ENCODE measurements around the gene SBK1.

Gene SBK1

DNA sequence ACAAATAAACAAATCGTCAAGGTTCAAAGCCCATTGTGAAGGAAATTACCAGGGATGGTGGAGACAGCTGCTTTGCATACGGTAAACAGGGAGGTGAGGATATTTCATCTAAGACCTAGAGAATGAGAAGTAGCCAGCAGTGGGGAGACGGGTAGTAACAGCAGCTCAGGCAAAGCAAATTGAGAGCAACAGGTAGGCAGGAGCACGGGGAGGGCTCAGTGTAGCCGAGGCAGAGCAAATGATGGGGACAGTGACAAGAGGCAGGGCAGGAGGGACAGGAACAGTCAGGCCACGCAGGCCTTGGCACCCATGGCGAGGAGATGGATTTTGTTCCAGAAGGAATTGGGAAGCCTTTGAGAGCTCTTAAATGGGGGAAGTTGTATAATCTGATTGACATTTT lies 29.0 kb upstream of the SBK1 start:
- Histone ChIP-seq H3K9ac (ENCODE audit: low read depth, low read length) (no peak overlapping the region), H3K27me3 (ENCODE audit: insufficient read depth, low read length) (no peaks in the 10 kb centered on the region), H3K27ac (ENCODE audit: low read length) (no peak overlapping the region), H3K4me3 (ENCODE audit: low read length) (no peak overlapping the region), H3K36me3 (ENCODE audit: insufficient read depth, low read depth, low read length) (no peaks in the 10 kb centered on the region), H3K4me1 (ENCODE audit: insufficient read depth, low read length) (peaks cover 11% of the 10 kb centered on the region; the same call in 1 of the 2 replicates), H3K9me3 (ENCODE audit: insufficient read depth, low read depth, low read length) (no peaks in the 10 kb centered on the region)

- no peak overlapping the region for H3K27ac ChIP-seq (ENCODE audit: low read length)
- H3K36me3 ChIP-seq (ENCODE audit: insufficient read depth, low read depth, low read length): no peaks in the 10 kb centered on the region
- no peaks in the 10 kb centered on the region for H3K9me3 ChIP-seq (ENCODE audit: insufficient read depth, low read depth, low read length)
- no peaks in the 10 kb centered on the region for H3K27me3 ChIP-seq (ENCODE audit: insufficient read depth, low read length)
- peaks cover 11% of the 10 kb centered on the region; the same call in 1 of the 2 replicates for H3K4me1 ChIP-seq (ENCODE audit: insufficient read depth, low read length)
- no peak overlapping the region for H3K9ac ChIP-seq (ENCODE audit: low read depth, low read length)
- H3K4me3 ChIP-seq (ENCODE audit: low read length): no peak overlapping the region
Observed at GRCh38 chr16:28264656-28265055, 27.7 kb upstream of the SBK1 start.

DNA sequence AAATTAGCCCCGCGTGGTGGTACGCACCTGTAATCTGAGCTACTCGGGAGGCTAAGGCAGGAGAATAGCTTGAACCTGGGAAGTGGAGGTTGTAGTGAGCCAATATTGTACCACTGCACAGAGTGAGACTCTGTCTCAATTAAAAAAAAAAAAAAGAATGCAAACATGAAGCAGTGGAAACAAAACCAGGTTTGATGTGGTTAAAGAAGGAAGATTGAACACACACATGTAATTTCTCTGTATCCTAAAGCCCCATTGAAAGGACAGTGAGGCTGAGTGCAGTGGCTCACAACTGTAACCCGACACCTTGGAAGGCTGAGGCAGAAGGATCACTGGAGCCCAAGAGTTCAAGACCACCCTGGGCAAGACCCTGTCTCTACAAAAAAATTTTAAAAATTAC lies 26.5 kb upstream of the SBK1 start:
- H3K36me3 ChIP-seq (ENCODE audit: insufficient read depth, low read depth, low read length): no peaks in the 10 kb centered on the region
- no peak overlapping the region for H3K27ac ChIP-seq (ENCODE audit: low read length)
- H3K9ac ChIP-seq (ENCODE audit: low read depth, low read length): no peak overlapping the region
- H3K27me3 ChIP-seq (ENCODE audit: insufficient read depth, low read length): no peaks in the 10 kb centered on the region
- H3K4me1 ChIP-seq (ENCODE audit: insufficient read depth, low read length): peaks cover 4% of the 10 kb centered on the region; the same call in 1 of the 2 replicates
- no peak overlapping the region for H3K4me3 ChIP-seq (ENCODE audit: low read length)
- no peaks in the 10 kb centered on the region for H3K9me3 ChIP-seq (ENCODE audit: insufficient read depth, low read depth, low read length)

DNA sequence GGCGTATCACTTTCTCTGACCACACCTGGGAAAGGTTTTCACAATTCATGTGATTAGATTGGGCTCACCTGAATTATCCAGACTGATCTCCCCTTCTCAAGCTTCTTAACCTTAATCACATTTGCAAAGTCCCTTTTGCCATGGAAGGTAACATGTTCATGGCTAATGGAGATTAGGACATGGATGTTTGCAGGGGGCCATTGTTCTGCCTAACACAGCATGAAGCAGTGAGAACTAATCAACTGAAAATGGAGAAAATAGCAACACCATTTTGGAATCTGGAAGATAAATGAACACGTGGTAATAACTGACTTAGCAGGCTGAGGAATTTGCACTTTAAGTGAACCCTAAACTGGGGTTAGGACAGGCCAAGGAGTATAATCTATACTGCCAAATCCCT lies 25.0 kb upstream of the SBK1 start:
- Histone ChIP-seq H3K27ac (ENCODE audit: low read length) (no peak overlapping the region), H3K4me1 (ENCODE audit: insufficient read depth, low read length) (peaks cover 4% of the 10 kb centered on the region; the same call in 1 of the 2 replicates), H3K27me3 (ENCODE audit: insufficient read depth, low read length) (no peaks in the 10 kb centered on the region), H3K9me3 (ENCODE audit: insufficient read depth, low read depth, low read length) (no peaks in the 10 kb centered on the region), H3K36me3 (ENCODE audit: insufficient read depth, low read depth, low read length) (no peaks in the 10 kb centered on the region), H3K4me3 (ENCODE audit: low read length) (no peak overlapping the region), H3K9ac (ENCODE audit: low read depth, low read length) (no peak overlapping the region)

GRCh38 chr16:28273511-28273910 lies 18.8 kb upstream of the SBK1 start:
- Histone ChIP-seq H3K4me3 (ENCODE audit: low read length) (no peak overlapping the region), H3K27me3 (ENCODE audit: insufficient read depth, low read length) (peaks cover 10% of the 10 kb centered on the region), H3K9ac (ENCODE audit: low read depth, low read length) (no peak overlapping the region), H3K27ac (ENCODE audit: low read length) (no peak overlapping the region), H3K36me3 (ENCODE audit: insufficient read depth, low read depth, low read length) (no peaks in the 10 kb centered on the region), H3K9me3 (ENCODE audit: insufficient read depth, low read depth, low read length) (no peaks in the 10 kb centered on the region), H3K4me1 (ENCODE audit: insufficient read depth, low read length) (no peaks in the 10 kb centered on the region; the same call in 1 of the 2 replicates)

DNA sequence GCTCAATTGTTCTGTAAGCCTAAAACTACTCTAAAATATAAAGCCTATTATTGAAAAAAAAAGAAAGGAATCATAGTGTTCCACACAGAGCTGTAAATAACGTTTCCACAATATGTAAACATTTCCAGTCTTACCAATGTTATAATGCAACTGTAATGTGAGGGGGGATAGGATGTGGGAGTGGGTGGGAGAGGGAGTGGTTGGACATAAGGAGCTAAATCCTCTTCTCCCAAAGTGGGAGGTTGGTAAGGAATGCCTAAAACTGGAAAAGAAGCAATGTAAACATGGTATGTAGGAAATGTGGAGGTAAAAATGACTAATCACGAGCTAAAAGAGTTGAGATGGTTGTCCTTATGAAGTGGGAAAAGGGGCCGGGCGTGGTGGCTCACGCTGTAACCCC lies 17.6 kb upstream of the SBK1 start:
- Histone ChIP-seq H3K4me3 (ENCODE audit: low read length) (no peak overlapping the region), H3K27me3 (ENCODE audit: insufficient read depth, low read length) (peaks cover 10% of the 10 kb centered on the region), H3K36me3 (ENCODE audit: insufficient read depth, low read depth, low read length) (no peaks in the 10 kb centered on the region), H3K27ac (ENCODE audit: low read length) (no peak overlapping the region), H3K9ac (ENCODE audit: low read depth, low read length) (no peak overlapping the region), H3K4me1 (ENCODE audit: insufficient read depth, low read length) (no peaks in the 10 kb centered on the region; the same call in 1 of the 2 replicates), H3K9me3 (ENCODE audit: insufficient read depth, low read depth, low read length) (no peaks in the 10 kb centered on the region)

DNA sequence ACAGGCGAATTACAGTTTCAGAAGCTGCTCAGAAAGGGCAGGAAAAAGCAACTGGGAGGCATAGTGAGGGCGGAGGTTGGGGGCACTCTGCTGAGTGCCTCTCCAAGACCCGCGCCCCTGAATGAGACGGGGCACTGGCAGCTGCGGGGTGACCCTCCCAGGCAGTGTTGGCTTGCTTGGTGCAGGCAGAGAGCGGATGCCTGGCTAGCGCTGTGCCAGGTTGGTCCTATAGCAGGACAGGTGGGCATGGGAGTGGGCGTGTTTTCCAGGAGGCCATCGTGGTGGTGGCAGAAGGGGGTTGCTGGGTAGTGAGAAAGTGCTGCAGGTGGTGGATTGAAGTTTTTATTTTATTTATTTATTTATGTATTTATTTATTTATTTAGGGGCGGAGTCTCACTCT lies 16.0 kb upstream of the SBK1 start:
- Histone ChIP-seq H3K4me1 (ENCODE audit: insufficient read depth, low read length) (no peaks in the 10 kb centered on the region; the same call in 1 of the 2 replicates), H3K36me3 (ENCODE audit: insufficient read depth, low read depth, low read length) (no peaks in the 10 kb centered on the region), H3K9me3 (ENCODE audit: insufficient read depth, low read depth, low read length) (no peaks in the 10 kb centered on the region), H3K27me3 (ENCODE audit: insufficient read depth, low read length) (peaks cover 10% of the 10 kb centered on the region), H3K9ac (ENCODE audit: low read depth, low read length) (no peak overlapping the region), H3K4me3 (ENCODE audit: low read length) (no peak overlapping the region), H3K27ac (ENCODE audit: low read length) (no peak overlapping the region)

- Histone ChIP-seq H3K27ac (ENCODE audit: low read length) (no peak overlapping the region), H3K9ac (ENCODE audit: low read depth, low read length) (peak overlapping the region; percentile 86; the same call in 1 of the 2 replicates), H3K4me3 (ENCODE audit: low read length) (peak overlapping the region; percentile 89), H3K36me3 (ENCODE audit: insufficient read depth, low read depth, low read length) (no peaks in the 10 kb centered on the region), H3K4me1 (ENCODE audit: insufficient read depth, low read length) (no peaks in the 10 kb centered on the region; the same call in 1 of the 2 replicates), H3K9me3 (ENCODE audit: insufficient read depth, low read depth, low read length) (no peaks in the 10 kb centered on the region), H3K27me3 (ENCODE audit: insufficient read depth, low read length) (peaks cover 10% of the 10 kb centered on the region)
Observed at GRCh38 chr16:28277537-28278388, 14.6 kb upstream of the SBK1 start.

GRCh38 chr16:28279006-28279405 lies 13.3 kb upstream of the SBK1 start:
- no peaks in the 10 kb centered on the region for H3K36me3 ChIP-seq (ENCODE audit: insufficient read depth, low read depth, low read length)
- no peak overlapping the region for H3K27ac ChIP-seq (ENCODE audit: low read length)
- no peaks in the 10 kb centered on the region; the same call in 1 of the 2 replicates for H3K4me1 ChIP-seq (ENCODE audit: insufficient read depth, low read length)
- no peak overlapping the region for H3K9ac ChIP-seq (ENCODE audit: low read depth, low read length)
- H3K4me3 ChIP-seq (ENCODE audit: low read length): no peak overlapping the region
- H3K27me3 ChIP-seq (ENCODE audit: insufficient read depth, low read length): peaks cover 10% of the 10 kb centered on the region
- H3K9me3 ChIP-seq (ENCODE audit: insufficient read depth, low read depth, low read length): no peaks in the 10 kb centered on the region

DNA sequence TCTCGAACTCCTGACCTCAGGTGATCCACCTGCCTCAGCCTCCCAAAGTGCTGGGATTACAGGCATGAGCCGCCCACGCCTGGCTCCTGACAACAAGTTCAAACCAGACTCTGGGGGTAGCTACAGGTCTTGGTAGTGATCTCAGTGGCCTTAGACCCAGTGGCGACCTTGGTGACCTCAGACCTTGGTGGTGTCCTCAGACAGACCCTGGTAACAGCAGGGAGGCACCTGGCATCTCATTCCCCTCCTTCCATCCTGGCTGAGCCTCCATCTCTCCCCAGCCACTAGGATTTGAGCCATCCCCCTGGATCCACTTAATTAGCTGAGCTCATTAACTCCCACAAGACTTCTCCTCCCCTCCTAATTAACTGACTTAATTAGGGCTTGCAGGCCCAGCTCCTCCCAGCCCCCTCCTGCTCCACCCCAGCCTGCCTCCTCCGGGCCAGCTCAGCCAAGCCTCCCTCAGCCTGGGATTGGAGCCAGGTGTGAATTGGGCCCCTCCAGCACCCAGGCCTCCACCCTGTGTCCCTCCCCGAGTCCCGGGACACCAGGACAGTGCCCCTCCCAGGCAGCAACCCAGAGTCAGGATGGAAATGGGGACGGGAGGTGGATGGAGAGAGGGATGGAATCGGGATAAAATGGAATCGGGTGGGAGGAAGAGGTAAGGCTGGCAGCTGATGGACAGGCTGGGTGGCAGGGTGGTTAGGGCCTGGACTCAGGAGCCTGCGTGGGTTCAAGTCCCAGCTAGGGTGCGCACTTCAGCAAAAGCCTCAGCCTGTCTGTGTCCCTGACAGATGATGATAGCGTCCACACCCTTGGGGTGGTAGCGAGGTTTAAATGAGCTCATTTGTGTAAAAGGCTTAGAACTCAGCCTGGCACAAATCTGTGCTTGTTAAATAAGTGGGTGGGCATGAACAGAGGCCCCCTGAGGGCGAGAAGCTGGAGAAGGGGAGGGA lies 11.2 kb upstream of the SBK1 start:
- Histone ChIP-seq H3K27me3 (ENCODE audit: insufficient read depth, low read length) (peaks cover 10% of the 10 kb centered on the region), H3K4me1 (ENCODE audit: insufficient read depth, low read length) (no peaks in the 10 kb centered on the region; the same call in 1 of the 2 replicates), H3K36me3 (ENCODE audit: insufficient read depth, low read depth, low read length) (peaks cover 9% of the 10 kb centered on the region; the same call in 1 of the 2 replicates), H3K4me3 (ENCODE audit: low read length) (no peak overlapping the region), H3K9ac (ENCODE audit: low read depth, low read length) (no peak overlapping the region), H3K9me3 (ENCODE audit: insufficient read depth, low read depth, low read length) (no peaks in the 10 kb centered on the region), H3K27ac (ENCODE audit: low read length) (no peak overlapping the region)

- H3K27me3 ChIP-seq (ENCODE audit: insufficient read depth, low read length): peaks cover 7% of the 10 kb centered on the region
- H3K36me3 ChIP-seq (ENCODE audit: insufficient read depth, low read depth, low read length): peaks cover 9% of the 10 kb centered on the region; the same call in 1 of the 2 replicates
- H3K9me3 ChIP-seq (ENCODE audit: insufficient read depth, low read depth, low read length): no peaks in the 10 kb centered on the region
- no peak overlapping the region for H3K4me3 ChIP-seq (ENCODE audit: low read length)
- no peak overlapping the region for H3K27ac ChIP-seq (ENCODE audit: low read length)
- H3K4me1 ChIP-seq (ENCODE audit: insufficient read depth, low read length): no peaks in the 10 kb centered on the region; the same call in 1 of the 2 replicates
- H3K9ac ChIP-seq (ENCODE audit: low read depth, low read length): no peak overlapping the region
Observed at GRCh38 chr16:28282045-28282444, 10.3 kb upstream of the SBK1 start.

All from iPS-20b (cell line).